SU-DHL-6 (cell line): ENCODE results near the gene DENND5B.
"Not testable (repeated sequence)": the region's sequence is repeated elsewhere in the genome, so short reads cannot be mapped to it uniquely, and the experiment has no call there.

Experiments
- H2AFZ ChIP-seq: fragments of 200-600 bp; sonication (generic); 2 replicates; pipeline ENCODE4 v1.6.1; 2014; ENCODE audit warnings: low read depth, mild to moderate bottlenecking, moderate library complexity, mixed read lengths, antibody characterized with exemption, low read length; ENCODE audit not compliant: severe bottlenecking
- H3F3A ChIP-seq: fragments of 200-600 bp; shearing (Covaris generic); 2 replicates; pipeline ENCODE4 v1.6.0; 2016; ENCODE audit warnings: antibody characterized with exemption, mild to moderate bottlenecking; ENCODE audit not compliant: insufficient read depth
- H3K27ac ChIP-seq: fragments of 200-600 bp; sonication (generic); 2 replicates; pipeline ENCODE4 v1.5.1; 2016; ENCODE audit warnings: low read depth, mild to moderate bottlenecking, low read length, moderate library complexity, mixed read lengths
- H3K27me3 ChIP-seq: fragments of 200-600 bp; sonication (generic), shearing (Covaris generic); 2 replicates; pipeline ENCODE4 v1.6.0; 2014; ENCODE audit warnings: mild to moderate bottlenecking, low read length
- H3K36me3 ChIP-seq: fragments of 200-600 bp; sonication (generic); 2 replicates; pipeline ENCODE4 v1.6.1; 2014; ENCODE audit warnings: mild to moderate bottlenecking, low read length, mixed read lengths
- H3K4me2 ChIP-seq: fragments of 300-600, 200-600 bp; shearing (Covaris generic), sonication (generic); 2 replicates; pipeline ENCODE4 v1.6.0; 2014; ENCODE audit warnings: low read length, low read depth, mild to moderate bottlenecking; ENCODE audit not compliant: poor library complexity, severe bottlenecking
- H3K4me3 ChIP-seq: fragments of 200-600 bp; sonication (generic); 2 replicates; pipeline ENCODE4 v1.5.1; 2014; ENCODE audit warnings: antibody characterized with exemption, low read length, mild to moderate bottlenecking, mixed read lengths; ENCODE audit not compliant: insufficient read depth, poor library complexity, severe bottlenecking
- H3K79me2 ChIP-seq: fragments of 200-600 bp; sonication (generic); 2 replicates; pipeline ENCODE4 v1.6.1; 2014; ENCODE audit warnings: mild to moderate bottlenecking, low read length, moderate library complexity; ENCODE audit not compliant: insufficient read depth
- H3K9ac ChIP-seq: fragments of 200-600 bp; sonication (generic); 2 replicates; pipeline ENCODE4 v1.7.0; 2014; ENCODE audit warnings: mild to moderate bottlenecking, low read length
- H3K9me2 ChIP-seq: fragments of 200-600 bp; sonication (generic); replicated peaks from 2 replicates; pipeline ENCODE4 v1.6.1; 2014; ENCODE audit warnings: low read length; ENCODE audit not compliant: insufficient read depth
- H3K9me3 ChIP-seq: fragments of 200-600 bp; sonication (generic); 2 replicates; pipeline ENCODE4 v1.6.1; 2014; ENCODE audit warnings: low read length, mixed read lengths; ENCODE audit not compliant: insufficient read depth
- H4K20me1 ChIP-seq: fragments of 200-600 bp; sonication (generic); 2 replicates; pipeline ENCODE4 v1.6.1; 2014; ENCODE audit warnings: low read depth, mild to moderate bottlenecking, antibody characterized with exemption, low read length, moderate library complexity, mixed read lengths
- CTCF ChIP-seq: fragments of 200-600 bp; sonication (generic); IDR thresholded peaks from one replicate; pipeline ENCODE4 v1.5.1; 2017; ENCODE audit warnings: antibody characterized with exemption, mild to moderate bottlenecking, low read length, moderate library complexity; ENCODE audit not compliant: insufficient read depth, poor library complexity, severe bottlenecking
- EZH2phosphoT487 ChIP-seq: fragments of 200-600 bp; sonication (generic), shearing (Covaris generic); conservative IDR thresholded peaks from 2 replicates; pipeline ENCODE4 v1.6.1; 2018; ENCODE audit warnings: mild to moderate bottlenecking, antibody characterized with exemption, low read length, moderate library complexity, mixed read lengths

Gene DENND5B

DNA sequence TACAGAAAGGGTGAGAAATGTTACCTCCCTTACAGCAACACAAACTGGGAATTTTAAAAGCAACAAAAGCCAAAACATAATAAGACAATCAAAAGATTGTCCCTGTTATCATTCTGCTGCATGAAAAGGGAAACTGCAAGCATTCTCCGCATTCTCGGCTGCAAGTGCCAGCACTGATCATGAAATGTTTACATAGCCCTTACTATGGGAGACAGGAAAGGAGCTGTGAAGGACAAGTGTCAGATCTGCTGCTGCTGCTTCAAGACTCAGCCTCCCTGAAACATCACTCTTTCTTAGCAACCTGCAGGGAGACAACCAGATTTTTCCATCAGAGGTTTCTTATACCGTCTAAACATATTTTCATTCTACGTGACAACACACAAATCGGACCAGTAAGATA lies 20.1 kb downstream of the DENND5B start:
- H2AFZ ChIP-seq, result no peak overlapping the region
- H4K20me1 ChIP-seq, result peaks cover 16% of the 10 kb centered on the region; the same call in 1 of the 2 replicates
- 0 out of 2 replicates have a peak, but pooled peaks cover 3% of the 10 kb centered on the region for H3F3A ChIP-seq
- no peak overlapping the region for H3K4me3 ChIP-seq
- H3K79me2 ChIP-seq, result peaks cover 84% of the 10 kb centered on the region
- H3K27ac ChIP-seq, result no peak overlapping the region
- H3K4me2 ChIP-seq, result no peak overlapping the region
- H3K27me3 ChIP-seq, result no peaks in the 10 kb centered on the region
- no peaks in the 10 kb centered on the region for H3K9me2 ChIP-seq
- no peaks in the 10 kb centered on the region for H3K9me3 ChIP-seq
- no peaks in the 10 kb centered on the region for H3K36me3 ChIP-seq
- TF ChIP-seq CTCF (no peak), EZH2phosphoT487 (no peak)
- no peak overlapping the region for H3K9ac ChIP-seq

DNA sequence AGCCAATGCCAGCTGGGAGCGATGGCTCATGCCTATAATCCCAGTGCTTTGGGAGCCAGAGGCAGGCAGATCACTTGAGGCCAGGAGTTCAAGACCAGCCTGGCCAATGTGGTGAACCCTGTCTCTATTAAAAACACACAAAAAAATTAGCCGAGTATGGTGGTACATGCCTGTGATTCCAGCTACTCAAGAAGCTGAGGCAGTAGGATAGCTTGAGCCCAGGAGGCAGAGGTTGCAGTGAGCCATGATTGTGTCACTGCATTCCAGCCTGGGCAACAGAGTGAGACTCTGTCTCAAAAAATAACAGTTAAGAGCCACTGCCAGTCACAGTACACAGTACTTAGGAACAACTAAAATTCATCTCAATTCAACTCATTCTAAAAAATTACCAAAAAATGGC lies 21.4 kb downstream of the DENND5B start:
- H3K9ac ChIP-seq, H2AFZ ChIP-seq, H3K27me3 ChIP-seq, H3K9me3 ChIP-seq, H3K27ac ChIP-seq, H3K36me3 ChIP-seq, H3F3A ChIP-seq, H3K4me2 ChIP-seq, H3K4me3 ChIP-seq, H3K9me2 ChIP-seq: not testable (repeated sequence)
- Histone ChIP-seq H3K79me2 (peaks cover 83% of the 10 kb centered on the region), H4K20me1 (peaks cover 14% of the 10 kb centered on the region; the same call in 1 of the 2 replicates)

- H3K36me3 ChIP-seq, result no peaks in the 10 kb centered on the region
- peaks cover 14% of the 10 kb centered on the region; the same call in 1 of the 2 replicates for H4K20me1 ChIP-seq
- no peak overlapping the region for H2AFZ ChIP-seq
- no peaks in the 10 kb centered on the region for H3K9me3 ChIP-seq
- peaks cover 77% of the 10 kb centered on the region for H3K79me2 ChIP-seq
- H3K9me2 ChIP-seq, result no peaks in the 10 kb centered on the region
- peak overlapping the region; percentile 28 for H3K4me2 ChIP-seq
- TF ChIP-seq EZH2phosphoT487 (no peak), CTCF (no peak)
- no peak overlapping the region for H3K27ac ChIP-seq
- H3F3A ChIP-seq, result 0 out of 2 replicates have a peak, but pooled peaks cover 3% of the 10 kb centered on the region
- no peak overlapping the region; the same call in 1 of the 2 replicates for H3K9ac ChIP-seq
- H3K4me3 ChIP-seq, result no peak overlapping the region
- no peaks in the 10 kb centered on the region for H3K27me3 ChIP-seq
Measured at GRCh38 chr12:31568498-31568897, 22.4 kb downstream of the DENND5B start.

DNA sequence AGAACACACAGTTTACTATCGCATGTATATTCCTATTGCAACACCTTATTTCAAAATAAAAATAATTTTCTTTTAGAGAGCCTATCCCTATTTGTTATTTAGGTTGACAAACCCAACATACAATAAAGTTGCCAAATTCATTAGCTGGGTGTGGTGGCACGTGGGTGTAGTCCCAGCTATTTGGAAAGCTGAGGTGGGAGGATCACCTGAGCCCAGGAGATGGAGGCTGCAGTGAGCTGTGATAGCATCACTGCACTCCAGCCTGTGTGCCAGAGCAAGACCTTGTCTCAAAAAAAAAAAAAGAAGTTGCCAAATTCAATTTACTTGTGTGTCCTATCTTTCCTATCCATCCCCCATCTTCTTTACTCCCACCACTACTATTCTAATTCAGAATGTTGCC lies 23.9 kb downstream of the DENND5B start:
- H3K79me2 ChIP-seq, result peaks cover 73% of the 10 kb centered on the region

More for the DNA sequence above, 23.9 kb downstream of the DENND5B start:
- Histone ChIP-seq H3K27me3 (no peaks in the 10 kb centered on the region), H4K20me1 (peaks cover 3% of the 10 kb centered on the region; the same call in 1 of the 2 replicates), H3K36me3 (no peaks in the 10 kb centered on the region), H3K9me2 (no peaks in the 10 kb centered on the region), H2AFZ (no peak overlapping the region), H3K27ac (no peak overlapping the region), H3K4me2 (no peak overlapping the region), H3K9ac (no peak overlapping the region), H3K9me3 (no peaks in the 10 kb centered on the region), H3F3A (0 out of 2 replicates have a peak, but pooled peaks cover 3% of the 10 kb centered on the region), H3K4me3 (no peak overlapping the region)
- no peak for TF ChIP-seq CTCF
- no peak for TF ChIP-seq EZH2phosphoT487
